ENCODE measurements around the gene GCLM. TPM values are rescaled to one million over a fixed set of nuclear protein-coding genes. Genes with fewer than 3 reads are reported as not detected.

The GCLM gene
- total RNA-seq, 8 experiments from 2014 or later, result 4.2 to 22.5 (median 7.6) TPM

- ATAC-seq (replicated peaks in 6 of 8), result peak in 6 of 8 experiments; percentile 5 to 46 (median 14)
- in situ Hi-C loops (cut with MboI; ENCODE audit: low pct_unique_long_range_greater_than_20kb in 2 of 9, low sequenced_read_pairs in 9 of 9, unreplicated experiment in 9 of 9), result no loop called here
- peak overlapping the region; percentile 15 to 73 for H3K27ac ChIP-seq
- WGBS, 10 experiments, result 0 to 33% (median 0%) methylated on average over 1 to 7 of the region's 49 CpGs
- peaks cover 8 to 20% of the 10 kb centered on the region in 2 donors for H3K4me1 ChIP-seq (replicated peaks in 1 of 2)
- peak overlapping the region; percentile 55 to 75 (median 68) for H3K4me3 ChIP-seq
These were observed 660 bp downstream of the GCLM start for GRCh38 chr1:93908394-93909145.

DNA sequence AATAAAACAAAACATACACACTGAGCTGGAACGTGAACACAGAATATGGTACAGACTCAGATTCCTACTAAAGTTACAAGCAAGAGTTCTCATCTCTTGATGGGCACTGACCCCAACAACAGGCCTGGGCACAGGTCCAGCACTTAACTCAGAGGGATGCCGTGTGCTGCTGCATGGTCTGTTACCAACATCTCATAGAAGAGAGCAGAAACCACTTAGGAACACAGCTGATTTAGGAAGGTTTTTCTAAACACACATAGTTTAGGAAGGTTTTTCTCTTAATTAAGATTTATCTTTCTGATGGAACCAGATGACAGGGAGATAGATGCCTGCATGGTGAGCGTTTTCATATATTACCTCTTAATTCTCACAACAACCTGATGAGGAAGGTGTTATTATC is 1.5 kb downstream of the GCLM start:
- H3K4me3 ChIP-seq, result peak overlapping the region in 4 of 5 donors; percentile 55 to 75 (median 64)
- peaks cover 8 to 20% of the 10 kb centered on the region in 2 donors for H3K4me1 ChIP-seq (replicated peaks in 1 of 2)
- in situ Hi-C loops (cut with MboI; ENCODE audit: low pct_unique_long_range_greater_than_20kb in 2 of 9, low sequenced_read_pairs in 9 of 9, unreplicated experiment in 9 of 9), result no loop called here
- WGBS, 10 experiments, result 17 to 67% (median 50%) methylated on average over 1 to 3 of the region's 3 CpGs; no CpG with 5 or more reads in 1 of the 10 experiments
- no peak for ATAC-seq (replicated peaks in 6 of 8)
- H3K27ac ChIP-seq, result no peak overlapping the region

- Histone ChIP-seq H3K4me3 (no peak overlapping the region), H3K27ac (no peak overlapping the region), H3K4me1 (replicated peaks in 1 of 2) (peaks cover 8 to 20% of the 10 kb centered on the region in 2 donors)
- ATAC-seq (replicated peaks in 6 of 8), result no peak
- 72 to 100% (median 92%) methylated on average over 1 to 3 of the region's 3 CpGs for WGBS, 10 experiments
- in situ Hi-C loops (cut with MboI; ENCODE audit: low pct_unique_long_range_greater_than_20kb in 2 of 9, low sequenced_read_pairs in 9 of 9, unreplicated experiment in 9 of 9), result no loop called here
These were observed 2.8 kb downstream of the GCLM start for GRCh38 chr1:93906480-93906879.

DNA sequence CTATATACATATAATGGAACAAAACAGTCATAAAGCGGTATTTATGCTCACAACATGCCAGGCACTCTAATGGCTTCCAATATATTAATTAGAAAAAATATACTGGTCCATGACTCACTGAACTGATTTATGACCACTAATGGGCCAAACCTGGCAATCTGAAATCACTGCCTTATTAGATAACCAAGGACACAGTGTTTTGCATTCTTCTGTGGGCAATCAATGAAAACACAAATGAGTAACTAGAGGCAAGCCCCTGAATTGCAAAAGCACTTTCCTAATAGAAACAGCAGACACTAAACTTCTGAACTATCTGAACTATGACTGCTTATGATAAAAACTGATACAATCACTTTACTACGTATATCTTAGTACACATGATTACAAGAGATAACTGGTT is 3.5 kb downstream of the GCLM start:
- 55 to 100% (median 98%) methylated on average over 1 to 2 of the region's 2 CpGs for WGBS, 10 experiments

DNA sequence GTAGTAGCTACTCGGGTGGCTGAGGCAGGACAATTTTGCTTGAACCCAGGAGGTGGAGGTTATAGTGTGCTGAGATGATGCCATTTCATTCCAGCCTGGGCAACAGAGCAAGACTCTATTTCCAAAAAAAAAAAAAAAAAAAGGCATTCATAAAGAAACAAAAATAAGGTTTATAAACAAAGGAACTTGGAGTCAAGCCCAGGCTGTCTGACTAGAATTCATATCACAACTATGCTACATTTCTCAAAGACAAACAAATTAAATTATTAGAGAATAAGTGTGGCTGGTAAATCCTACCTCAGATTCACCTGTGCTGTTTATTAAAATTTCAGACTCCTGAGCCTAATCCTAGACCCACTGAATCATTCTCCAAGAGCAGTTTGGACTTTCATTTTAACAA is 4.2 kb downstream of the GCLM start:
- Histone ChIP-seq H3K4me1 (replicated peaks in 1 of 2) (peaks cover 8 to 20% of the 10 kb centered on the region in 2 donors), H3K4me3 (no peak overlapping the region), H3K27ac (no peak overlapping the region)
- WGBS, 10 experiments, result 86 to 100% (median 100%) methylated on average over 1 of the region's 1 CpG; no CpG with 5 or more reads in 4 of the 10 experiments
- in situ Hi-C loops (cut with MboI; ENCODE audit: low pct_unique_long_range_greater_than_20kb in 2 of 9, low sequenced_read_pairs in 9 of 9, unreplicated experiment in 9 of 9), result no loop called here
- ATAC-seq (replicated peaks in 6 of 8), result no peak

More for the DNA sequence above, 3.5 kb downstream of the GCLM start:
- no peak for ATAC-seq (replicated peaks in 6 of 8)
- H3K4me1 ChIP-seq (replicated peaks in 1 of 2), result peaks cover 8 to 20% of the 10 kb centered on the region in 2 donors
- H3K4me3 ChIP-seq, result no peak overlapping the region
- H3K27ac ChIP-seq, result no peak overlapping the region
- in situ Hi-C loops (cut with MboI; ENCODE audit: low pct_unique_long_range_greater_than_20kb in 2 of 9, low sequenced_read_pairs in 9 of 9, unreplicated experiment in 9 of 9), result no loop called here

DNA sequence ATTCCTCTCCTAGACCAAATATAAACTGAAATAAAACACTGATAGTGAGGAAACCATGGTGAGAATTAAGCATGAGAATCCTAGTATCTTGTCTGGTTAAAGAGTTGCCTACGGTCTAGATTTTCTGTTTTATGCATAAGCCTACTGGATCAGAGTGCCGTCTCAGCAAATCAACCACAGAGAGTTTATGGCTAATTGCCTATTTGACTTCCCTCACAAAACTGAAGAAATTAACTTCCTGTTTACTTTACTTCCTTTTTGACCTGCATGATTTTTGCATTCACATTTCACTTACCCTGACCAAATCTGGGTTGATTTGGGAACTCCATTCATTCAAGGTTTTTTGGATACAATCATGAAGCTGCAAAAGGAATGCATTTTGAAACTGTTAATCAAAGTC is 5.0 kb downstream of the GCLM start:
- in situ Hi-C loops (cut with MboI; ENCODE audit: low pct_unique_long_range_greater_than_20kb in 2 of 9, low sequenced_read_pairs in 9 of 9, unreplicated experiment in 9 of 9), result no loop called here
- ATAC-seq (replicated peaks in 6 of 8), result no peak
- Histone ChIP-seq H3K4me3 (no peak overlapping the region), H3K27ac (no peak overlapping the region), H3K4me1 (replicated peaks in 1 of 2) (peaks cover 8 to 20% of the 10 kb centered on the region in 2 donors)
- 67 to 100% (median 93%) methylated on average over 1 to 2 of the region's 2 CpGs; no CpG with 5 or more reads in 2 of the 10 experiments for WGBS, 10 experiments

DNA sequence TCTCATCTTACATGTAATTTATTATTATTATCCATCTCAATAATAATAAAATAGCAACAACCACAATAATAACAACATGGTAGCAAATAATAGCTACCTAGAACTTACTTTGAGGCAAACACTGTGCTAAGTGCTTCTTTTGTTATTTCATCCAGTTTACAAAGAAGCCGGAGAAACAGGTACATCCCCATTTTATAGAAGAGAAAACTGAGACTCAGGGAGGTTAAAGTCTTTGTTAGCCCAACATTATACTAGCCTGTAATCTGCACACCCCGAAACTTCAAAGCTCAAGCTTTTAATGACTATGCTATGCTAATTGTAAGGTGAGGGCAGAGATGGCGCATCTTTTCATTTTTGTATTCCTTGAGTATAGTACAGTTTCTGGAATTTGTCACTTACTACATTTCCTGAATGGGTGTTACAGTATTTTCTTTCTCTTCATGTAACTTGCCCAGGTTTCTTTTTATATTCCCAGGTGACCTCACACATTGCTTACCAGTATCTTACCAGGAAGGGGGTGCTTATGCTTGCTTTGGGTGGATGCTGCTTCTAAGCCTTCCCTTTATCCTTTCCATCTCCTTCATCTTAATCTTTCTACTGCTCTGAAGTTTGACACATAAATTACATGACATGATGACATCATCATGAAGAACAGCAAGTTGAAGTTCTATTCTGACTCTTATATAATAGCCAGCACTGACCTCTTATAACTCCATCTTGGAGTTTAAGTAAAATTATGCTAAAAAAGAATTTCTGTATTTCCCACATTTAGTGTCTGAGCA is 8.3 kb downstream of the GCLM start:
- in situ Hi-C loops (cut with MboI; ENCODE audit: low pct_unique_long_range_greater_than_20kb in 2 of 9, low sequenced_read_pairs in 9 of 9, unreplicated experiment in 9 of 9), result no loop called here
- Histone ChIP-seq H3K4me3 (no peak overlapping the region), H3K27ac (no peak overlapping the region), H3K4me1 (replicated peaks in 1 of 2) (no peaks in the 10 kb centered on the region)
- 79 to 100% (median 100%) methylated on average over 2 to 3 of the region's 3 CpGs for WGBS, 10 experiments
- no peak for ATAC-seq (replicated peaks in 6 of 8)

GRCh38 chr1:93899543-93900207 is 9.6 kb downstream of the GCLM start:
- no peak for ATAC-seq (replicated peaks in 6 of 8)
- in situ Hi-C loops (cut with MboI; ENCODE audit: low pct_unique_long_range_greater_than_20kb in 2 of 9, low sequenced_read_pairs in 9 of 9, unreplicated experiment in 9 of 9), result no loop called here
- H3K4me1 ChIP-seq (replicated peaks in 1 of 2), result no peaks in the 10 kb centered on the region
- H3K27ac ChIP-seq, result no peak overlapping the region
- 86 to 98% (median 91%) methylated on average over 2 to 3 of the region's 3 CpGs for WGBS, 10 experiments
- H3K4me3 ChIP-seq, result no peak overlapping the region

GRCh38 chr1:93888900-93889299 is 20.3 kb downstream of the GCLM start:
- no peak for ATAC-seq (replicated peaks in 6 of 8)
- H3K27ac ChIP-seq, result no peak overlapping the region
- H3K4me1 ChIP-seq (replicated peaks in 1 of 2), result no peaks in the 10 kb centered on the region
- no peak overlapping the region for H3K4me3 ChIP-seq
- in situ Hi-C loops (cut with MboI; ENCODE audit: low pct_unique_long_range_greater_than_20kb in 2 of 9, low sequenced_read_pairs in 9 of 9, unreplicated experiment in 9 of 9), result no loop called here
- 17 to 97% (median 64%) methylated on average over 1 to 6 of the region's 6 CpGs for WGBS, 10 experiments

- in situ Hi-C loops (cut with MboI; ENCODE audit: low pct_unique_long_range_greater_than_20kb in 2 of 9, low sequenced_read_pairs in 9 of 9, unreplicated experiment in 9 of 9), result no loop called here
- 29 to 93% (median 57%) methylated on average over 1 to 4 of the region's 4 CpGs; no CpG with 5 or more reads in 1 of the 10 experiments for WGBS, 10 experiments
- peaks cover 13 to 14% of the 10 kb centered on the region in 2 donors for H3K4me1 ChIP-seq (replicated peaks in 1 of 2)
- no peak for ATAC-seq (replicated peaks in 6 of 8)
- no peak overlapping the region for H3K4me3 ChIP-seq
- no peak overlapping the region for H3K27ac ChIP-seq
These were observed 27.0 kb downstream of the GCLM start for GRCh38 chr1:93882269-93882668.

DNA sequence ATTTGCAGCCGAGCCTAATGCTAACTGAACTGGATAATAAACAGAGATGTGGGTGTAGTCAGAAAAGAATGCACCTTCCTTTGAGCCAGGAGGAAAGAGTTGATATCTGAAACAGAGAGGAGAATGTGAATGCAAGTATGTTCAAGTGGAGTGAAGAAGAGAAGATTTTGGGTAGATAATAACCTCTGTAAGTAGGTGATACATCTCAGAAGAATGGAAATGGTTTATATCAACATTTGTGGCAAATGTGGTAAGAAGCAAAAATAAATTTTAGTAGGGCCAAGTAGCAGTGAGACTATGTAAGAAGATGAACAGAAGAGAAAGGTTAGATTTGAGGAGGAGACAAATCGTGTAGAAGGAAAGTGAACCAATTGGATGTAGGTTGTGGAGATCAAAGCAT is 28.5 kb downstream of the GCLM start:
- no peak for ATAC-seq (replicated peaks in 6 of 8)
- H3K4me1 ChIP-seq (replicated peaks in 1 of 2), result peaks cover 21 to 24% of the 10 kb centered on the region in 2 donors
- 85 to 100% (median 96%) methylated on average over 1 to 2 of the region's 2 CpGs for WGBS, 10 experiments
- in situ Hi-C loops (cut with MboI; ENCODE audit: low pct_unique_long_range_greater_than_20kb in 2 of 9, low sequenced_read_pairs in 9 of 9, unreplicated experiment in 9 of 9), result no loop called here
- no peak overlapping the region for H3K27ac ChIP-seq
- H3K4me3 ChIP-seq, result no peak overlapping the region

GRCh38 chr1:93878889-93879586 is 30.2 kb downstream of the GCLM start, which contains the start of gene DNTTIP2:
Gene DNTTIP2 (minus strand): TSS chr1:93879206. CDS start chr1:93879148, 58 bp downstream.
- whole genome bisulfite sequencing, 10 experiments, result 0 to 9% (median 0%) methylated on average over 2 to 42 of the region's 50 CpGs
- H3K4me3 ChIP-seq, result peak within 1 kb of the TSS; percentile 65 to 93 (median 90)
- peak; percentile 91 to 98 (median 97) for ATAC-seq (replicated peaks in 6 of 8)
- peak within 1 kb of the TSS; percentile 95 for H3K27ac ChIP-seq
- H3K4me1 ChIP-seq (replicated peaks in 1 of 2), result peaks cover 21 to 24% of the 10 kb centered on the region in 2 donors
- in situ Hi-C loops (cut with MboI; ENCODE audit: low pct_unique_long_range_greater_than_20kb in 2 of 9, low sequenced_read_pairs in 9 of 9, unreplicated experiment in 9 of 9), result no loop called here

Measured in motor neuron (in vitro differentiated cells).